Trophoblast cell (in vitro differentiated cells and primary cell): ENCODE results near the gene GNB5.

Experiments used
- DNase-seq, 2 donors: peaks; one replicate each; pipeline ENCODE4 v3.0.0-alpha.2; 2016
- H2AFZ ChIP-seq: 2 replicates; pipeline ENCODE4 v1.6.1; 2013; ENCODE audit warnings: low read length, moderate library complexity, mild to moderate bottlenecking; ENCODE audit not compliant: insufficient read depth, poor library complexity
- H2AK5ac ChIP-seq: 2 replicates; pipeline ENCODE4 v1.6.1; 2013; ENCODE audit warnings: mild to moderate bottlenecking, low read length
- H2BK120ac ChIP-seq: 2 replicates; pipeline ENCODE4 v1.6.1; 2013; ENCODE audit warnings: low read length, mild to moderate bottlenecking, moderate library complexity; ENCODE audit not compliant: insufficient read depth, poor library complexity
- H2BK12ac ChIP-seq: 2 replicates; pipeline ENCODE4 v1.6.1; 2013; ENCODE audit warnings: mild to moderate bottlenecking, low read length, moderate library complexity
- H2BK5ac ChIP-seq: 2 replicates; pipeline ENCODE4 v1.6.1; 2013; ENCODE audit warnings: low read length, low read depth, moderate library complexity, mild to moderate bottlenecking; ENCODE audit not compliant: poor library complexity
- H3K14ac ChIP-seq: 2 replicates; pipeline ENCODE4 v1.6.1; 2013; ENCODE audit warnings: mild to moderate bottlenecking, low read length
- H3K18ac ChIP-seq: 2 replicates; pipeline ENCODE4 v1.6.1; 2013; ENCODE audit warnings: mild to moderate bottlenecking, low read length
- H3K23ac ChIP-seq: 2 replicates; pipeline ENCODE4 v1.6.1; 2013; ENCODE audit warnings: low read length
- H3K27ac ChIP-seq: 2 replicates; pipeline ENCODE4 v1.5.1; 2013; ENCODE audit warnings: low read depth, mild to moderate bottlenecking, inconsistent platforms, low read length, moderate library complexity
- H3K27me3 ChIP-seq: 2 replicates; pipeline ENCODE4 v1.6.1; 2013; ENCODE audit warnings: inconsistent platforms, mild to moderate bottlenecking, low read length, moderate library complexity; ENCODE audit not compliant: insufficient read depth
- H3K36me3 ChIP-seq, 2 experiments: 1 replicate in 1 of 2; 2 replicates in 1 of 2; pipeline ENCODE4 v1.6.1; 2013; ENCODE audit warnings: low read length in 2 of 2, mild to moderate bottlenecking in 2 of 2, moderate library complexity in 1 of 2; ENCODE audit not compliant: insufficient read depth in 2 of 2, control insufficient read depth in 1 of 2
- H3K4ac ChIP-seq: 2 replicates; pipeline ENCODE4 v1.6.1; 2013; ENCODE audit warnings: low read depth, mild to moderate bottlenecking, low read length, moderate library complexity
- H3K4me1 ChIP-seq, 2 experiments: 1 replicate in 1 of 2; 2 replicates in 1 of 2; pipeline ENCODE4 v1.6.1; 2013; ENCODE audit warnings: low read length in 2 of 2, mild to moderate bottlenecking in 2 of 2, moderate library complexity in 1 of 2; ENCODE audit not compliant: insufficient read depth in 2 of 2, control insufficient read depth in 1 of 2
- H3K4me2 ChIP-seq: 2 replicates; pipeline ENCODE4 v1.6.1; 2013; ENCODE audit warnings: inconsistent platforms, mild to moderate bottlenecking, low read length, moderate library complexity
- H3K4me3 ChIP-seq: 2 replicates; pipeline ENCODE4 v1.5.1; 2013; ENCODE audit warnings: mild to moderate bottlenecking, low read depth, low read length, inconsistent platforms
- H3K79me1 ChIP-seq: one replicate; pipeline ENCODE4 v1.6.1; 2013; ENCODE audit warnings: low read length
- H3K79me2 ChIP-seq: 2 replicates; pipeline ENCODE4 v1.6.1; 2013; ENCODE audit warnings: low read length, mild to moderate bottlenecking; ENCODE audit not compliant: control insufficient read depth, insufficient read depth, poor library complexity
- H3K9ac ChIP-seq: 2 replicates; pipeline ENCODE4 v1.6.1; 2013; ENCODE audit warnings: mild to moderate bottlenecking, low read length
- H3K9me3 ChIP-seq: 2 replicates; pipeline ENCODE4 v1.6.1; 2013; ENCODE audit warnings: low read depth, mild to moderate bottlenecking, control low read depth, inconsistent platforms, low read length; ENCODE audit not compliant: insufficient read depth
- H4K12ac ChIP-seq: 2 replicates; pipeline ENCODE4 v1.6.1; 2013; ENCODE audit warnings: low read depth, mild to moderate bottlenecking, low read length, moderate library complexity
- H4K8ac ChIP-seq: 2 replicates; pipeline ENCODE4 v1.6.1; 2013; ENCODE audit warnings: low read depth, mild to moderate bottlenecking, low read length, moderate library complexity
- H4K91ac ChIP-seq: one replicate; pipeline ENCODE4 v1.6.1; 2013; ENCODE audit warnings: low read depth, mild to moderate bottlenecking, low read length, moderate library complexity
- whole genome bisulfite sequencing: extraction: QIAGEN DNeasy Blood & Tissue Kit; methylation state at CpG from one replicate; pipeline ENCODE4 v1.1.7; 2013; ENCODE audit warnings: missing lambda C conversion rate; ENCODE audit not compliant: insufficient read length, insufficient coverage; ENCODE audit errors: extremely low coverage; 5-methylcytosine and 5-hydroxymethylcytosine counted together

GNB5 gene

GRCh38 chr15:52193791-52194190 lies 2.6 kb upstream of the GNB5 start:
- Histone ChIP-seq H3K4me2 (no peak overlapping the region), H2BK12ac (no peak overlapping the region), H2AK5ac (no peak overlapping the region), H3K14ac (no peak overlapping the region), H3K4ac (no peak overlapping the region), H3K27me3 (no peaks in the 10 kb centered on the region), H2AFZ (no peak overlapping the region), H4K91ac (no peak overlapping the region), H2BK5ac (no peak overlapping the region), H3K9ac (no peak overlapping the region), H4K8ac (no peak overlapping the region), H3K23ac (no peak overlapping the region), H3K4me3 (no peak overlapping the region), H3K18ac (no peak overlapping the region), H3K79me1 (no peaks in the 10 kb centered on the region), H3K4me1 (no peaks in the 10 kb centered on the region), H3K9me3 (no peaks in the 10 kb centered on the region), H2BK120ac (no peak overlapping the region), H3K27ac (no peak overlapping the region), H3K79me2 (no peaks in the 10 kb centered on the region), H4K12ac (no peak overlapping the region), H3K36me3 (no peaks in the 10 kb centered on the region)
- WGBS, result no CpG with 5 or more reads among the region's 1 CpG
- DNase-seq, result no peak

- H3K18ac ChIP-seq, result no peak overlapping the region
- no peak overlapping the region for H3K23ac ChIP-seq
- WGBS, result no CpG with 5 or more reads among the region's 4 CpGs
- H3K9me3 ChIP-seq, result no peaks in the 10 kb centered on the region
- H3K27me3 ChIP-seq, result no peaks in the 10 kb centered on the region
- DNase-seq, result no peak
- H3K4me1 ChIP-seq, result no peaks in the 10 kb centered on the region
- no peak overlapping the region for H4K12ac ChIP-seq
- no peak overlapping the region for H3K4me3 ChIP-seq
- H3K14ac ChIP-seq, result no peak overlapping the region
- no peaks in the 10 kb centered on the region for H3K79me2 ChIP-seq
- no peak overlapping the region for H4K8ac ChIP-seq
- no peak overlapping the region for H2BK120ac ChIP-seq
- no peak overlapping the region for H3K27ac ChIP-seq
- no peaks in the 10 kb centered on the region for H3K79me1 ChIP-seq
- no peaks in the 10 kb centered on the region for H3K36me3 ChIP-seq
- H4K91ac ChIP-seq, result no peak overlapping the region
- H3K4me2 ChIP-seq, result no peak overlapping the region
- H2AK5ac ChIP-seq, result no peak overlapping the region
- H3K4ac ChIP-seq, result no peak overlapping the region
- H2AFZ ChIP-seq, result no peak overlapping the region
- H3K9ac ChIP-seq, result no peak overlapping the region
- H2BK5ac ChIP-seq, result no peak overlapping the region
- H2BK12ac ChIP-seq, result no peak overlapping the region
Observed at GRCh38 chr15:52193321-52193720, 2.1 kb upstream of the GNB5 start.

GRCh38 chr15:52186651-52187486 lies 4.3 kb downstream of the GNB5 start:
- no peaks in the 10 kb centered on the region for H3K4me1 ChIP-seq
- H3K14ac ChIP-seq, result no peak overlapping the region
- H2AFZ ChIP-seq, result no peak overlapping the region
- no CpG with 5 or more reads among the region's 11 CpGs for WGBS
- no peak overlapping the region for H2AK5ac ChIP-seq
- no peak overlapping the region for H3K9ac ChIP-seq
- no peak overlapping the region for H2BK5ac ChIP-seq
- no peaks in the 10 kb centered on the region for H3K36me3 ChIP-seq
- H4K91ac ChIP-seq, result no peak overlapping the region
- H3K4me3 ChIP-seq, result no peak overlapping the region
- H2BK12ac ChIP-seq, result no peak overlapping the region
- H4K12ac ChIP-seq, result no peak overlapping the region
- no peak overlapping the region for H2BK120ac ChIP-seq
- DNase-seq, result no peak
- H3K79me1 ChIP-seq, result no peaks in the 10 kb centered on the region
- H3K79me2 ChIP-seq, result no peaks in the 10 kb centered on the region
- H4K8ac ChIP-seq, result no peak overlapping the region
- H3K23ac ChIP-seq, result no peak overlapping the region
- no peaks in the 10 kb centered on the region for H3K27me3 ChIP-seq
- H3K18ac ChIP-seq, result no peak overlapping the region
- H3K4ac ChIP-seq, result no peak overlapping the region
- H3K27ac ChIP-seq, result no peak overlapping the region
- no peaks in the 10 kb centered on the region for H3K9me3 ChIP-seq
- H3K4me2 ChIP-seq, result no peak overlapping the region

- Histone ChIP-seq H4K12ac (no peak overlapping the region), H3K79me1 (peaks cover under 1% of the 10 kb centered on the region), H3K14ac (no peak overlapping the region), H2BK12ac (no peak overlapping the region), H2BK5ac (no peak overlapping the region), H3K9me3 (no peaks in the 10 kb centered on the region), H3K9ac (no peak overlapping the region), H3K79me2 (no peaks in the 10 kb centered on the region), H3K4ac (no peak overlapping the region), H3K4me3 (no peak overlapping the region), H3K27me3 (peaks cover 4% of the 10 kb centered on the region), H3K27ac (no peak overlapping the region), H3K4me1 (peaks cover 0 to 2% of the 10 kb centered on the region in 2 experiments), H4K91ac (no peak overlapping the region), H4K8ac (no peak overlapping the region), H2BK120ac (no peak overlapping the region), H3K23ac (no peak overlapping the region), H3K36me3 (no peaks in the 10 kb centered on the region), H2AK5ac (no peak overlapping the region), H2AFZ (no peak overlapping the region), H3K18ac (no peak overlapping the region), H3K4me2 (no peak overlapping the region)
- no peak for DNase-seq
- no CpG with 5 or more reads among the region's 7 CpGs for WGBS
Observed at GRCh38 chr15:52185151-52185561, 6.0 kb downstream of the GNB5 start.
